Fibroblast of the aortic adventitia (primary cell): ENCODE results near the gene PTPN13. TPM values are rescaled to one million over a fixed set of nuclear protein-coding genes. Genes with fewer than 3 reads are reported as not detected.

ENCODE experiments used
- DNase-seq: peaks from one replicate; pipeline ENCODE4 v3.0.0-alpha.2; 2010; ENCODE audit warnings: low read depth
- H3K4me3 ChIP-seq: 2 replicates; pipeline ENCODE4 v1.5.1; 2011; ENCODE audit warnings: low read depth, mild to moderate bottlenecking, control low read depth, low read length, moderate library complexity
- total RNA-seq: library from RNA; depleted of rRNA; stranded (reverse); fragments of >200 nt; gene quantifications from 2 replicates; pipeline ENCODE4 v1.2.3, GENCODE V29; 2012; ENCODE audit warnings: low replicate concordance
- TF ChIP-seq, protein P1 (sequence below): IDR thresholded peaks from 2 replicates; pipeline ENCODE4 v1.5.1; 2011; ENCODE audit warnings: mild to moderate bottlenecking, low read length, control low read depth, inconsistent platforms; ENCODE audit not compliant: insufficient read depth

PTPN13 gene
- total RNA-seq, 1 donor: 67.6 TPM

DNA sequence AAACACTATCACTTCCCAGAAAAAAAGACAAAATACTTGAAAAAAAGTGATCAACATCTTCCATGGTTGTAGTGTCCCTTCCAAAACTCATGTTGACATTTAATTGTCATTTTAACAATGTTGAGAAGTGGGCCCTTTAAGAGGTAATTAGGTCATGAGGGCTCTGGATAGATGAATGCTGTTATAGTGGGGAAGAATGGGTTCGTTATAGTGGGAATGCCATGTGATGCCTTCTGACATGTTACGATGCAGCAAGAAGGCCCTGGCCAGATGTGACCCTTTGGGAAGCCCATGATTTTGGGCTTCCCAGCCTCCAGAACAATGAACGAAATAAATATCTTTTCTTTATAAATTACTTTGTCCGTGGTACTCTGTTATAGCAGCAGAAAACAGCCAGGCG is 259.1 kb downstream of the PTPN13 start:
- TF ChIP-seq, protein P1, sequence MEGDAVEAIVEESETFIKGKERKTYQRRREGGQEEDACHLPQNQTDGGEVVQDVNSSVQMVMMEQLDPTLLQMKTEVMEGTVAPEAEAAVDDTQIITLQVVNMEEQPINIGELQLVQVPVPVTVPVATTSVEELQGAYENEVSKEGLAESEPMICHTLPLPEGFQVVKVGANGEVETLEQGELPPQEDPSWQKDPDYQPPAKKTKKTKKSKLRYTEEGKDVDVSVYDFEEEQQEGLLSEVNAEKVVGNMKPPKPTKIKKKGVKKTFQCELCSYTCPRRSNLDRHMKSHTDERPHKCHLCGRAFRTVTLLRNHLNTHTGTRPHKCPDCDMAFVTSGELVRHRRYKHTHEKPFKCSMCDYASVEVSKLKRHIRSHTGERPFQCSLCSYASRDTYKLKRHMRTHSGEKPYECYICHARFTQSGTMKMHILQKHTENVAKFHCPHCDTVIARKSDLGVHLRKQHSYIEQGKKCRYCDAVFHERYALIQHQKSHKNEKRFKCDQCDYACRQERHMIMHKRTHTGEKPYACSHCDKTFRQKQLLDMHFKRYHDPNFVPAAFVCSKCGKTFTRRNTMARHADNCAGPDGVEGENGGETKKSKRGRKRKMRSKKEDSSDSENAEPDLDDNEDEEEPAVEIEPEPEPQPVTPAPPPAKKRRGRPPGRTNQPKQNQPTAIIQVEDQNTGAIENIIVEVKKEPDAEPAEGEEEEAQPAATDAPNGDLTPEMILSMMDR: no peak
- DNase-seq: no peak
- no peak overlapping the region for H3K4me3 ChIP-seq

DNA sequence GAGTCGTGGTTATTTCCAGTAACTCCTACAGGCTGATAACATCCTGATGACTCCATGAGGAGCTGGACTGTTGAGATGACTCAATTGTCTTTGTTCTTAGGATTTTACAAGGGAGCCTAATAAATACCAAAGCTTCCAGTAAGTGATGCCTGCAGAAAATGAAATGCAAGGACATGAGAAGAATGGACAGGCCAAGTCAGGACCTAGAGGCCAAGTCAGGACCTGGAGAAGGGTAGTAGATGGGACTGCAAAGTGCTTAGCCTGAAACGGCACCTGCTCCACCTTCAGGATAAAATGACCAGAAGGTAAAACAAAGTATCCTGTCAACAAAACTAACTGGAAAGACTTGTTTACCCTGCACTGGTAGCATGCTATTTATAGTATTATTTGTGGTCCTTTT is 261.5 kb downstream of the PTPN13 start:
- TF ChIP-seq, protein P1: no peak
- DNase-seq: peak; percentile 77
- no peak overlapping the region for H3K4me3 ChIP-seq

DNA sequence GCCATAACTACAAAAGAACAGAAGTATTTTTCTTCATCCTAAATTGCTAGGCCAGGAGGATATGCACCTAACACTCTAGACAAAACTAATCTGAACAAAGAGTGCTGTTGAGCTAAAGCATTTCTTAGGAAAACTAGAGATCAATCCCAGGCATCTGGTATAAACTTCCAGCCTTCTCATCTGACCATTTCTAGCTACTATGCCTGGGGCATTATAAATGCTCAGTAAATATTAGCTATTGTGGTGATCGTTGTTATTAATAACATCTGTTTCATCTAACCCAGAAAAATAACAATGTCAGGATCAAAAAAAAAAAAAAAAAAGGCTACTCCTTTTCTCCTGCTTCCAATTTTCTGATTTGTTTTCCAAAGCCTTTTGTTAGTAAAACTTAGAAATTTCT is 262.8 kb downstream of the PTPN13 start:
- no peak for DNase-seq
- H3K4me3 ChIP-seq: no peak overlapping the region
- TF ChIP-seq, protein P1: no peak

DNA sequence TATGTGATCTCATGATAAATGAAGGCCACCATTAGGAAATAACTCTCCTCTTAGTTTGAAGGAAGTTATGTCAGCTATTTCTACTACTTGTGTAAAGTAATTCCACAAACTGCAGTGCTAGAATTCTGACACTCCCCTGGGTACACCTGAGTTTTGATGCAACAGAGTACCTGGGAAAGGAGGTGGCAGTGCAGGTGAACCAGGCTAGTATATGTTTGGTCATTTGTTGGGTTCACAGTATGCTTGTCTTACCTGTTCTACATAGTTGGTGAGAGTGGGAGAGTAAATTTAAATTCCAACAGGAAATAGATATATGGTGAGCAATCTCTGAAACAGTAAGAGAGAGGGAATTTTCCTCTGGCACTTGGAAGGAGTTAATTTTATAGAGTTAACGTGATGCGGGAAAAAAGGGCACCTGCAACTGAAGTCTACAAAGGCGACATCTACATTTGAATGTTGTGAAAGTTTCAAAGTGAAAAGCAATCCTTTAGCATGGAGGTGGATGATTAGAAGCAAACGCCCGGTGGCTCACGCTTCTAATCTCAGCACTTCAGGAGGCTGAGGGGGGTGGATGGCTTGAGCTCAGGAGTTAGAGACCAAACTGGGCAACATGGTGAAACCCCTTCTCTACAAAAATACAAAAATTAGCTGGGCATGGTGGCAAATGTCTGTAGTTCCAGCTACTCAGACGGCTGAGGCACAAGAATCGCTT is 263.4 kb downstream of the PTPN13 start:
- TF ChIP-seq, protein P1: no peak
- H3K4me3 ChIP-seq: no peak overlapping the region
- DNase-seq: no peak

Other genes with a start within 250 kb of the PTPN13 start
- 48.2 and 69.6 TPM in 2 replicates for gene MAPK10, start 234.3 kb upstream of the PTPN13 start, total RNA-seq